Activated CD4-positive, CD25-positive, alpha-beta regulatory T cell treated with anti-CD3 and anti-CD28 coated beads, Interleukin-2, amount 50 U/mL, for 24 hours (primary cell): ENCODE data around the gene ZNF236.
"Not testable (repeated sequence)": the region's sequence is repeated elsewhere in the genome, so short reads cannot be mapped to it uniquely, and the experiment has no call there.

ENCODE experiments used
- ATAC-seq, 2 donors: fragments of 150-1000 bp; cut with Tn5 transposase; one replicate each; pipeline ENCODE4 v1.10.0; 2021; ENCODE audit warnings: mild to moderate bottlenecking in 1 of 2, moderate library complexity in 1 of 2

ZNF236 gene

DNA sequence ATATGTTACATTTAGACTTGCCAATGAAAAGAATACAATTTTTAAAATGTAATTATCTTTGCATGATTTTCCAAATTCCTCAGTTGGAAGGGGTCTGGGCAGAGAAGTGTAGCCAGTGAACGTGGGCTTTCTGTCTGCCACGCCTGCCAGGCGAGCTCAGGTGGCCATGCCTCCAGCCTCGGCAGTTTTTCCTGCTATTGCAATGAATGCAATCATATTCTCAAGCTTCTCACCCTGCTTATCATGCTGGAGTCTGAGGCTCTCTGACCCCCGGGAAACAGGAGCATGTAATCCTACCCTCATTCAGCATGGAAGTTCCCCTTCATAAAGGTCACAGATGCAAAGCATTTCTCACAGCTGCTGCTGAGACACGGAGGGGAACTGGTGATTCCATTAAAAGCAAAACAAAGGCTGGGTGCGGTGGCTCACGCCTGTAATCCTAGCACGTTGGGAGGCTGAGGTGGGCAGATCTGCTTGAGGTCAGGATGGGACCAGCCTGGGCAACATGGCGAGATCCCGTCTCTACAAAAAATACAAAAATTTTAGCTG is 155.4 kb downstream of the ZNF236 start:
- ATAC-seq: no peak

DNA sequence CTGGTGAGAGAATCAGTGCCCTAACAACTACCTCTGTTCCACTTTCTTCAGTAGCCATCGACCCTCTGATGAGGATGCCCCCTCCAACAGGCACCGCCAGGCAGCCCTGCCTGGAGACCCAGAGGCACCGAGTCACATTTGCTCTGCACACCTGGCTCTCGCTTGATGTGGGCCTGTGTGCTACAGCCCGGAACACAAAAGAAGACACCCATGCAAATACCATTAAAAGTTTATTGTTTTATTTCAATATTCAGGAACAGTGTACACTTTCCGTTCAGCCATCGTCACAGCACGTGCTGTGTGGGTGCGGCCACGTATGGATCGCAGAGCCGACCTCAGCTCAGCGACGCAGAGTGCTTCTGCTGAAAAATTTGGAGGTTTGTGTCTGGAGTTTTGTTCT is 156.3 kb downstream of the ZNF236 start:
- no peak for ATAC-seq

DNA sequence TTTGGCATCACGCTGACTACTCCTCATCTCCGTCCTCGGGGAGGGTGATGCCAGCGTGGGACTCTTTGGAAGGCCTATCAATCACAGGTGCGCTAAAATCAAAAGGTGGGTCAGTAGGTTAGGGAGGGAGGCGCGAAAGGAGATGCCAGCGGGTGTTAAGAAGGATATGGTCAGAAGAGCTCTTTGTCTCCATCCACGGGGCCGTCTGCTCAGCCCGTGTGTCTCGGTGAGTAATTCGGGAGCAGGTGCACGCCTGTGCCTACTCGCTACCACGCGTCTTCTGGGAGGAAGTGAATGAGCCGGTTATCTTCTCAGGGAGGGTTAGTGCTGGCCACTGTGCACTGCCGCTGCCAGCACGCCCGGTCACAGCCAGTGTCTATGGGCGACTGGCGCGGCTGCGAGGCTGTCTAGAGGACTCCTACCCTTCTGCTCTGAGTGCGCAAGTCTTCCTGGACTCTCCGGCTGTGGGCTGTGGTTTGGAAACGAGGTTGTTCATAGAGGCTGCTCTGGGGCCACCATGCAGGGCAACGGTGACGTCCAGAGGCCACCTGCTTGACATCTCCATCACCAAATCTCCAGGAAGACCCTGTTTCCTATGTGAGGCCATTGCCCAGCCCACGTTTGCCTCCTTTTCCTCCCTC is 156.9 kb downstream of the ZNF236 start:
- no peak for ATAC-seq

DNA sequence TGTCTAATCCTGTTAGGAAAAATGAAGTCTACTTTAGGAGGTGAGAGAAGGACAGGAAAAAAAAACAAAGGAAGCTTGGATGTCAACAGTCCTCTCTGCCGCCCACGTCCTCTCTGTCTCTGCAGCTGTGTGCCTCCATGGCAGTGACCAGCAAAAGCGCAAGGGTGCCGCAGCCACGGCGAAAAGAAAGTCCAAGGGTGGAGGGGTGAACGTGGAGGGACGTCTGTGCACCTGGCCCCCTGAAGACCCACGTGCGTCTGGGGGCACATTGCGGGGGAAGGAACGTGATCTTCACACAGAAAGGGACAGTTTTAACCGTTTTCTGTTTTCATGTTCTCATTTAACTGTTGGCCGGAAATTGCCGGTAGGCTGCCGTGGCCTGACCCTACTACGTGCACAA is 157.5 kb downstream of the ZNF236 start:
- no peak for ATAC-seq

DNA sequence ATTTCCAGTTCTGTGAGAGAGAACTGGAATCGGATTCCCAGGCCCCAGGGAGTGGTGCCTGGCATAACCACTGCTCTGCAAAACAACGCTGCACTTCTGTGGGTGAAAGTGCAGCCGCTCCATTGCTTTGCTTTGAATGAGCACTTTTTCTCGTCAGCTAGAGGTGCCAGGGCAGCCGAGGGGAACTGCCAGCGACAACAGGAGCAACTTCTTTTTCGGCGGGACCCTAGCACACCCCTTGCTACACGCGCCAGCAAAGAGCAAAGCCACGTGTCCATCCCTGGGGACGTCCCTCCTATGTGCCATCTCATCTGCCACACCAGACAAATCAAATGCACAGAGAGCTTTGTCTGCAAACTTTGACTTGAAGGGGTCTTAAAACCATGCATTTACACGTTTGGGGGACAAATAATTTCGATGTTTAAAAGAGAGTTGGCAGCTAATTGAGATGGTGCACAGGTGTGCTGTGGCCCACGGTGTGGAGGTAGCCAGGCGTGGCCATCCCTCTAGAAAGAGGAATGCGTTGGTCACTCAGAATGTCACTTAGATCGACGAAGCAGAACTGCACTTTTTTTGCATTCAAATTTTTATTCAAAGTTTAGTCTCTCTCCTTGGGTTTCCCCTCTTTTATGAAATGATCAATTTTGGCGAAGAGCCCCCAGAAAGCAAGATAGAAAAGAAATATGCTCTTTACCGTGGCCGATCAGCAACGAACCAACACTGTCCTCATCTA is 158.5 kb downstream of the ZNF236 start:
- no peak for ATAC-seq

DNA sequence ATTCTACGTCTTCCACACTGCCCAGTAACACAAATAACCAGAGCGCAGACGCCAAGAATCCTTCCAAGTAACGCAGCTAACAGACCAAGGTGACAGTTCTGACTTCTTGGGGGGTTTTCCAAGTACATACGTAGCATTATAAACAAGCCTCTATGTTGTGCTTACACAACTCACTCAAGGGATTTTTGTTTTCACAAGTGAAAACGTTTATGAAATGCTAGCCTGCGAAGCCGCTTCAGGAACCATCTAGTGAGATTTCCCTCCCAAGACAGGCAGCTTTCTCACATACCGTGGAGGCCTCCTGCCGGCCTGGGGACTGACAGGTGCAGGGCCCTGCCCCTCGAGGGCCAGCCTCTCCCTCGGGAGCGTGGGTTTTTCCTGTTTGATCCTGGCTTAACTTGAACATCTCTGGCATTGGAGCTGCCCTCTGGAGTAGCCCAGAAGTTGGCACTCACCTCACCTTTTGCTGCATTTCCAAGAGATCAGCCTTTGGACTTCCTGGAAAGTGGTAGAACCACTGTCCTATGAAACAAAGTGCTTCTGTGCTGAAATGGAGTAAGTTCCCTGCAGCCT is 159.1 kb downstream of the ZNF236 start:
- ATAC-seq: no peak

DNA sequence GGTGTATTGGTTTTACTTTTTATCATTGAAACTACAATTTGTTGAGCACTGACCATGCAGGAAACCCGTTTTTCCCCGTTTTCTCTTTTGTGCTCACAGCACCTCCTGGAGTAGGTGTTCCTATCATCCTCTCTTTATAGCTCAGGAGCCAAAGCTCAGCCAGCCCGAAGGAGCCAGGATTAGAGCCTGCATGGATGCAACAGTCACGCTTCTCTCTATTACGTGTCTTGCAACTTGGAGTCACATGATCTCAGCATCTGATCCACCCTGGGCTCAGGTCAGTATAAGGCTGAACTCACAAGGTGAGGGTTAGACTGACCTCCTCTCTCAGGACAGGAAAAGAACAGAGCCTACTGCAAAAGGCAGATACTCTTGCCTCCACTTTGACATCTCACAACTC is 159.7 kb downstream of the ZNF236 start:
- no peak for ATAC-seq

DNA sequence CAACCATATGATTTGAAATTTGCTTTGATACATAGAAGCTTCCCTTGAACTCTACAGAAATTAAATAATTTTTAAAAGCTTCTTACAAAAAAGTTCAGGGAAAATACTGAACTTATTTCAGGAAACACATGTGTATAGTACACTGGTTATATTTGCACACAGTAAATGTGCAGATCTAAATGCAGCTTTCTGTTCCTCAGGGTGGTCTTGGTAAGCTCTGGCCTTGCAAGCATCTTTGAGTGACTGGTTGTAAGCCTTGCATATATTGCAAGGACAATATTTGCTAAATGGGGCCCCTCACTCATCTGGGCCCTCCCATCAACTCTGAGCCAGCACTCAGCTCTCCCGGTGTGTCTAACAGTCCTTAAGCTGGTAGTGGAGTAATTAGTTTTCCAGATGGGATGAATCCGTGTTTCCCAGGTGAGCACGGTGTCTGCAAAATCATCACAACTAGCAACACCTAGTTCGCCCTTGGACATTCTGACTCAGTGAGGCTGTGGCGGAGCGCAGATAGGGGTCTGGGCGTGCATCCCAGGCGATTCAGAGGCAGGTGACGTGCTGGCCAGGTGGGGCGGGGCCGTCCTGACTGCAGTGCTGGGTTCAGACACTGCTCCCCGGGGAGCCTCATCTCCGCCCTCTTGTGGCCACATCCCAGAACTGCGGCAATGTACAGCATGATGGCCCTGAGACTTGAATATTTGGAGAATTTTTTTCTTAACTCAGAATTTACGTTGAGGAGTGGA is 160.7 kb downstream of the ZNF236 start:
- ATAC-seq: peak; percentile 90 to 91

DNA sequence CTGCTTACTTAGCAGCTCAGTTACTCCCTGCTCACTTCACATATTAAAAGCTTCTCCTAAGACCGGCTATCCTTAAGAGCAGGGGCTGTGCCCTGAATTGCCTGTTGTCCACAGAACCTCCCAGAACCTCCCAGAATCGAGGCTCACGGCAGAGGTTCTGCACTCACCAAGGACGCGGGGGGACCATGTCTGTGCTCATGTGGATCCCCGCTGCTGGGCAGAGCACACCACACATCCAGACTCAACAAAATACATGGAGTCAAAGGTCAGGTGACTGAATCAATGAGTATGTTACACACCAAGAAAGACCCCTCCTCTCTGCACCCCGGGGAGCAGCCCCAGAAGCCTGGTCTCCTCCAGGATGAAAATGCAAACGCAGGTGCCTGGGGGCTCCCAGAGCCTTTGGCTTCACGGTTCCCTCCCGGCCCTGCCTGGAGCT is 161.3 kb downstream of the ZNF236 start:
- no peak for ATAC-seq

DNA sequence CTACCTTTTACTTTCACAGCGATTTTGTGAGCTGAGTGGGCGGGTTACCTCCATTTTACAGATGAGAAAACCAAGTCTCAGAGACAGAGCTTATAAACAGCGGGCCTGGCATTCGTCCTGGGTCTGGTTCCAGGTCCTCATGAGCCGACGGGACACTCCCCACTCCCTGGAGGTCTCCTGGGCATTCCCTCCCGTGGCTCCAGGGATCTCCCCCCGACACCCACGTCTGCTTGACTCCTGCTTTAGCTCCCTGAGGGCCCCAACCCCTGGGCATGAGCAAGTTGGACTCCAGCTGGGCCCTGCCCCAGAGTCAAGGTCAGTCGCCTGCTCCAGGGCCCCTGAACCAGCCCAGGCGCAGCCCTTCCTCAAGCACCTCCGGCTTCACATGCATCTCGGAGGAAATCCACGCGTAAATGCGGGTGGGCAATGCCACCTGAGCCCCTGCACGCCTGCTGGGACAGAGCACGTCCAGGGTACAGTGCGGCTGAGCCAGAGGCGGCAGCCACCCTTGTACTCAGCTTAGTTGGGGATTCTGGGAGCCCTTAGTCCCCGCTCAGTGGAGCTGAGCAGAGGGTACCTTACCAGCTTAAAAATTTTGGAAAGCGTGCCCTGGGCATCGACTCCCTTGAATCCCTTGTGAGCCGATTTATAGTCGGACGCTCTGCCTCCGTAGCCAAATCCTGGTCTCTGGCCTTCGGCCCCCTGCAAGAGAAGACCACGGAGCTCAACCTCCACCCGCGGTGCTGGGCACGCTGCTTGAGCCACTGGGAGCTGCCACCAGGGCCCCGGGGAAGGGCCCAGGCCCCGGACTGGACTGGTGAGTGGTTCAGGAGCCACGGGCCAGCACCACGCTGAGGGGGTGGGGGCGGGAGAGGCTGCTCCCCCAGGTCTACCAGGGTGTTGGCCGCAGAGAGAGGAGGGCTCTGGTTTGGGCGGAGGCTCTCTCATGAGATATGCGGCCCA is 162.1 kb downstream of the ZNF236 start:
- ATAC-seq: no peak

DNA sequence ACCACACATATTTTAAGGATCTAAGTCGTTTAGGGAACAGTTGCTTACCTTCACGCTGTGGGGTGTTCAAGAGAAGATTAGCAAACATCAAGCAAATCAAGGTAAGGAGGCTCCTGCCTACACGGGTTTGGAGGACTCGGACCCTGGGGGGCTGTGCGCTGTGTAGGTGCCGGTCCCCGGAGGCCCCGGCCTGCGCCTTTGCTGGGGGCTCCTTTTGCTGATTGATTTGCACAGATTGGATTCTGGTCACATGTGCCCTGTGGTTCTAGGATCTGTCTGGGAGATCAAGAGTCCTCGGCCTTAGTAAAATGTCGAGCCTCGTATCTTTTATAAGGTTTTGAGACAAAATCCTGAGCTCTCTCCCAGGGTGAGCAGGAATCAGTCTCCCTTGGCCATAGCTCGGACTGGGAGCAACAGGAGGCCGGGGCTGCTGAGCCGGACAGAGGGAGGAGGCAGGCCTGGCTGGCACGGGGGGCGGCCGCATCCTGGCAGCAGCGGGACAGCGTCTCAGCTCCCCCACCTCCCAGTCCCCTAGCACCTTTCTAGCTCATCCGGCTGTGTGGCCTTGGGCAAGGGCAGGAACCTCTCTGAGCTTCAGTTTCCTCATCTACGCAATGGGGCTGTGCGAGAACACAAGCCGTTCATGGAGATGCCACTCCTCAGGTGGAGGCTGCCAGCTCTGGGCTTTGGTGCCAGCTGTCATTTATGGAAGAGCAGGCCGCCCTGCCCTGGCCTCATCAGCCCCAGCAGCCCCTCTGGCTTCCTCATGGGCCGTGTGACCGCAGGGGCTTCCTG is 163.0 kb downstream of the ZNF236 start:
- ATAC-seq: no peak

DNA sequence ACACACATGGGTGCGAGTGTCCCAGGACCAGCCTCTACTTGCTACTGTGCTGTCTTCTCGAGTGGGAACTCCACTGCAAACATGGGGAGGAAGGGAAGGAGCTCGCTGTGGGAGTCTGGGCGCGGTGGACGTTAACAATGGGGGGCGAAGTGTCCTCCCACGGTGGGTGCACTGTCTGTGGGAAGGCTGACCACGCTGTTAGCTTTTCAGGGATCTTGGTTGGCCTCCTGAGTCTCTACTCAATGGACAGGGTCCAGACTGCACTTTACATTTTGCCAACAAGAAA is 163.5 kb downstream of the ZNF236 start:
- ATAC-seq: no peak

DNA sequence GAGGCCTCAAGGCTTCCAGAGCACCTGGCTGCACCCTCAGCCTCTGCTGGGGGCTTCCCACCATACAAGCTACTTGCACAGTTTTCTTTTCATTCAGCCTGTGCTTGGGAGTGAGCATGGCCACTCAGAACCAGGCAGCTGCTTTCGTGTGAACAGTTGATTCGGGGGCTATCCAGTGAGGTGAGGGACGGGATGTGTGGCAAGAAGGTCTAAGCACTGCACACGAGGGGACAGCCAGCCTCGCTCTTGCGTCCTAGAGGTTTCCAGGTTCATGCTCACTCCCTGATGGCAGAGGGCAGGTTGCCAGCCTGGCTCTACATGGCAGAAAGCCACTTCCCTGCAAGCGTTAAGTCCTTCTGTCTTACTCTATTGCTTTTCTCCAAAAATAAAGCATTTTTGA is 164.0 kb downstream of the ZNF236 start:
- ATAC-seq: no peak

DNA sequence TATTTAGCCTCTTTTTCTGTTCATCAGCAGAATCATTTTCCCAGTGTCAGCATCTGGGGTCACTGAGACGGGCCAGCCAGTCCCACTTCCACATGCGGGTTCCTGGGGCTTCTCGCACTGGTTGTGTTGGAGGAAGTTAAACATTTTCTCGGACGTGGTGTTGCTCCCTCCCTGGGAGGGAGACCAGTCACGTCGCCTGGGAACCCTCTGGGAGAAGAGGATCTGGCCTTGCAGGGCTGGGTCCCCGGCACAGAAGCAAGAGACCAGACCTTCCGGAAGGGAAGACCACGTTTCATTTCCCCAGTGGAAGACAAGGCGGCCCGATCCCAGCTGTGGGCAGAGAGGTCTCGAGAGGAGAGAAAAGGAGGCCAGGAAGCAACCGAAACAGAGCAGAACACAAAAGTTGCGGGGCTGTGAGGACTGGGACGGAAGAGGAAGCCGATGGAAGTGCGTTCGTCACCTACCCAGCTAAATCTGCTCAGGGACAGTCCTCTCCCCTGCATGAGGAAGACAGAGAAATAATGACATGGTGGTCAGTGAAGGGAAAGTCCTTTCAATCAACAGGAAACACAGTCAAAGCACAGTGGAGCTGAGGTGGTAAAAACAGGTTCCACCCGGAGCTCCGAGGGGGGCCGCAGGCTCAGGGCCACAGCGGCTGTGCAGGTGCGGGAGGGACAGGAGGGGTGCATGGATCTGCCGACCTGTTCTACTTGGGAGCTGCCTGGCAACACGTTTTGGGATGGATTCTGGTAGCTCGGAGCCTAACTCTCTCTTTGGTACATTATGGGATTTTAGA is 165.9 kb downstream of the ZNF236 start:
- ATAC-seq: no peak

DNA sequence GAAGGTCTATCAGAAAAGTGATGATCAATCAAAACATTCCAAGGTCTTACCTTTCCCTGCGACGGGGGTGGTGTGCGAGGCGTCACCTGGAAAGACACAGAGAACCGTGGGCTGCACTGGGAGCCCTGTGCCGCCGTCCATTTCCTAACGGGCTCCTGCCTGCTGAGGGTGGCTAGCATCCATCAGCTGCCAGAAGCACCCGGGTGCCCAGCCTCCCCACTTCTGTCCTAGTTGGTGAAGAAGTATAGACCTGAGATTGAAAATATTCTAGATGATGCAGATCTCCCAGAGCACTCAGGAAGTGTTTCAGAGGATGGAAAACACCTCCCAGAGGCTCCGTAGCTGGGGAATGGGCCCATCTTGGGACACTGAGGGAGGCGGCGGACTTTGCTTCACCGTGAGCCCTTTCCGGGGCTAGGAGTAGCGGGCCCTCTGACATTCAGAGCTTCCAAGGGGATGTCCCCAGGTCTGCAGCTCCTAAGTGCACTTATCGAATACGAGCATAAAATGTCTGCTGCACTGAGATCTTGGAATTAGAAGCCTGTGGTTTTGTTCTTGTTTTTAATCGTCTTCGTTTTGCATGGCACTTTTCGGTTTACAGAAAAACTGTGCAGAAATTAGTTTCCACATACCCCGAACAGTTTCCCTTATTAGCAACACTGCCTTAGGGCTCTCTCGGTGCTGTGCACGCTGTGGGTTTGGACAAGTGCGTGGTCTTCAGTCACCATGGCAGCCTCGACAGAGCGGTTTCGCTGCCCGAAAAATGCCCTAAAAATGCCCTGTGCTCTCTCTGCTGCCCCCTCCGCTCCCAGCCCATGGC is 166.7 kb downstream of the ZNF236 start:
- no peak for ATAC-seq

DNA sequence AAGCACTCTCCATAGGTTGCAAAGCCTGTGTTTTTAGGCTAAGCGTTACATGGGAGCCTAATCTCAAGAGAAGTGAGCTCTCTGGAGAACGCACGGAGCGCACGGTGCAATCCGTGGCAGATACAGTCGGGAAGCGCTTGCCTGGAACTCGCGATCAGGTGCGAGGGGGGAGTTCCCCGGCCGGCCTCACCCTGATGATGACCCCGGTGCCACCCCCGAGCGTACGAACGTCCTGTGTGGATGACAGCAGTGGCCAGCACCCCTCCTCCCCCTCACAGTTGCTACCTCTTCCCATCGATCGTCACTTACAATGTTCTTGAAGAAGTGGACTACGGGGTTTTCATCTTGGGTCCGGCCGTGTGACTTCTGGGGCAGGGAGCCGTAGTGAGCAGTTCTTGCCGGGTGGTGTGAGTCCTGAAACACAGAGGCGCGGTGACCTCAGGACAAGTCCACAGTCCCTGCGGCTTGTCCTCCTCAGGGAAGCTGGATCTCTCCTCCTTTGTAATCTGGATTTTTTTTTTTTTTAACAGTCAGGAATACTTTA is 167.4 kb downstream of the ZNF236 start:
- ATAC-seq: no peak

DNA sequence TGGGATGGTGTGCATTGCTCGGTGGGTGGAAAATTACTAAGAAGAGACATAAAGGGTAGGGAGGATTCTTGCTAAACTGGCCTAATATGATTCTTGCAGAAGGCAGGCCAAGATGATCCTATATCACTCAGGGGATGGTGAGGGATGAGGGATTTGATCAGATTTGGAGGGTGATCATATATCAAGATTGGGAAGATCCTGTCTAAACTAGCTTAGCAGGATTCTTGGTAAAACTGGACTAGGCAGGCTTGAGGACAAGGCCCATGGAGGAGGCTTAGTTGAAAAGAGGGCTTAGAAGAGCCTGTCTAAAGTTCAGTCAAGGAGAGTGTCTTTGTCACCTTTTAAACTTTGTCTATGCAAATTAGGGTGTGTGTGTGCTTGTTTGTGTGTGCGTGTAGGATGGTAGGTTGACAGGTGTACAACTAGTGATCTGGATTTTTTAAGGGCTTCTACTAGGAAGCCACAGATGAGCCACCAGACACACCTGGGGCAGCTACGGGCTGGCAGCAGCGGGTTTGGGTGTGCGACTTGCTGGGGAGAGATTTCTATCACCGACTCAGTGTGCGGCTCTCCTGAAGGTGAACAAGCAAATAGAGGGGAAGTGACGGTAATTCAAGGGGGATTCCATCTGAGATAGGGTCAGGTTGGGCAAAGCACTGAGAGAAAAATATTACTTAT is 168.1 kb downstream of the ZNF236 start:
- not testable (repeated sequence) for ATAC-seq

DNA sequence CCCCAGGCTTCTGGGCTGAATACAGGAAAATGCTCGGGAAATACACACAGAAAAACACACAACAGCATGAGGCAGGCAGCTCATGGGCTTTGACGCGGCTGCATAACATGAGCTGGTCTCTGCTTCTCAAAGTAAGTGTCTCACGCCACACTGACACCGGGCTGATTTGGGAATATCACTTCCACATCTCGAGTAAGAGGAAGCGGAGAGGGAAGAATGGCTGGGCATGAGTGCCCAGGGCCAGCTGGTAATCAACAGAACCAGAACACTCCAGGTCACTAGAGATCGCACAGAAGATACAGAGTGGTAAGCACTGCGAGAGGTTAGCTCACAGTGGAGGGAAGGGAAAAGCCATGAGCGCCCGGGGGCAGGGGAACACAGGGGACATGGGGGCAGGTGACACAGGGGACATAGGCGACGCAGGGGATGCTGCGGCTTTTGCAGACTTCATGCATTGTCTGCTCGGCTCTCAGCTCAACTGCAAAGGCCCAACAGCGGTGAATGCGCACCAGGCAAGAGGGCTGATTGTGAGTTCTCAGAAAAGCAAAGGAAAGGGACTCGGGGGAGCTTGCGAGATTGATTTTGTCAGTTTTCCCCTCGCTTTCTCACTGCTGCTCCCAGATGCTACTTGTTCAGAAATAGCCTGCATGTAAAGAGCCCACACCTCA is 168.8 kb downstream of the ZNF236 start:
- ATAC-seq: no peak
